ENCODE results near the gene ANKRD27.
A peak's percentile ranks its signal among the peaks of the same experiment; 100 is the strongest.

GRCh38 chr19:32674931-32675719, at the start of gene ANKRD27:
- TF ChIP-seq CTCF (IDR thresholded peaks at IDR 0.05), result no peak
- TF ChIP-seq POLR2AphosphoS5 (IDR thresholded peaks at IDR 0.05), result peak; percentile 34 to 72 (median 38)
